Naive thymus-derived CD4-positive, alpha-beta T cell (primary cell): ENCODE measurements around the gene SLC7A7. TPM values are rescaled to one million over a fixed set of nuclear protein-coding genes. Genes with fewer than 3 reads are reported as not detected.
"Not testable (repeated sequence)": the region's sequence is repeated elsewhere in the genome, so short reads cannot be mapped to it uniquely, and the experiment has no call there.

ENCODE experiments used
- ATAC-seq: fragments of 150-1000 bp; cut with Tn5 transposase; 2 replicates; pipeline ENCODE4 v1.10.0; 2021; ENCODE audit warnings: mild to moderate bottlenecking, moderate library complexity
- CTCF ChIA-PET: fragments of 350-600 bp; sonication (Branson Sonifier 250); formaldehyde crosslinking; loops from one replicate; lab custom pipeline; 2021; ENCODE audit warnings: antibody characterized with exemption; lab: Charles Lee
- POLR2A ChIA-PET: fragments of 350-600 bp; sonication (Branson Sonifier 250); formaldehyde crosslinking; loops from one replicate; lab custom pipeline; 2021; ENCODE audit warnings: antibody characterized with exemption, inconsistent platforms; lab: Charles Lee
- DNase-seq, 9 donors: peaks; one replicate each; pipeline versions ENCODE4 v3.0.0 to v3.0.0-alpha.2; 2020 to 2022; ENCODE audit warnings: mixed read lengths in 1 of 9
- H3K27ac ChIP-seq: one replicate; pipeline ENCODE4 v1.7.0; 2013; ENCODE audit warnings: mild to moderate bottlenecking, low read depth, low read length, moderate library complexity
- H3K27me3 ChIP-seq, 2 donors: one replicate each; pipeline ENCODE4 v1.7.0; 2013; ENCODE audit warnings: low read length in 2 of 2, mild to moderate bottlenecking in 2 of 2, moderate library complexity in 2 of 2; ENCODE audit not compliant: control insufficient read depth in 2 of 2, insufficient read depth in 2 of 2
- H3K36me3 ChIP-seq, 3 experiments: 1 replicate in 2 of 3; 2 replicates in 1 of 3; pipeline ENCODE4 v1.7.0; 2013; ENCODE audit warnings: low read length in 3 of 3, mild to moderate bottlenecking in 3 of 3, moderate library complexity in 1 of 3; ENCODE audit not compliant: insufficient read depth in 3 of 3, control insufficient read depth in 2 of 3
- H3K4me1 ChIP-seq, 2 donors: one replicate each; pipeline ENCODE4 v1.7.0; 2013; ENCODE audit warnings: low read length in 2 of 2, mild to moderate bottlenecking in 2 of 2, moderate library complexity in 1 of 2; ENCODE audit not compliant: control insufficient read depth in 2 of 2, insufficient read depth in 2 of 2
- H3K4me3 ChIP-seq: 2 replicates; pipeline ENCODE4 v1.7.0; 2013; ENCODE audit warnings: mild to moderate bottlenecking, low read length
- H3K9me3 ChIP-seq, 3 experiments: 1 replicate in 2 of 3; 2 replicates in 1 of 3; pipeline ENCODE4 v1.7.0; 2013; ENCODE audit warnings: low read length in 3 of 3; ENCODE audit not compliant: control insufficient read depth in 2 of 3
- H3K27ac Mint-ChIP-seq, 9 donors: one replicate each; pipeline ENCODE4 v1.8.0; 2020 to 2022; ENCODE audit warnings: mixed read lengths in 9 of 9, mild to moderate bottlenecking in 8 of 9, moderate library complexity in 5 of 9, inconsistent platforms in 2 of 9
- H3K27me3 Mint-ChIP-seq, 5 donors: one replicate each; pipeline ENCODE4 v1.8.0; 2021 to 2022; ENCODE audit warnings: mixed read lengths in 5 of 5, mild to moderate bottlenecking in 1 of 5
- H3K36me3 Mint-ChIP-seq, 5 donors: one replicate each; pipeline ENCODE4 v1.8.0; 2020 to 2022; ENCODE audit warnings: mixed read lengths in 5 of 5, mild to moderate bottlenecking in 3 of 5, inconsistent platforms in 1 of 5
- H3K4me1 Mint-ChIP-seq, 7 donors: one replicate each; pipeline ENCODE4 v1.8.0; 2020 to 2022; ENCODE audit warnings: mixed read lengths in 7 of 7, mild to moderate bottlenecking in 3 of 7, inconsistent platforms in 1 of 7
- H3K4me3 Mint-ChIP-seq, 10 donors: one replicate each; pipeline ENCODE4 v1.8.0; 2020 to 2022; ENCODE audit warnings: mild to moderate bottlenecking in 10 of 10, mixed read lengths in 10 of 10, moderate library complexity in 6 of 10, inconsistent platforms in 2 of 10
- H3K9me3 Mint-ChIP-seq, 11 donors: one replicate each; pipeline ENCODE4 v1.8.0; 2020 to 2022; ENCODE audit warnings: mixed read lengths in 11 of 11, mild to moderate bottlenecking in 4 of 11, inconsistent platforms in 1 of 11, moderate library complexity in 1 of 11
- intact Hi-C, 2 donors: fragments of 100-400 bp; cut with micrococcal nuclease; formaldehyde crosslinking; loops; one replicate each; pipeline ENCODE4 v1.15.1; 2023
- polyA plus RNA-seq, 2 donors: library from polyadenylated mRNA; unstranded; fragments of 300-500 nt; fragmentation: Illumina TruSeq; gene quantifications; one replicate each; pipeline ENCODE4 v1.2.3, GENCODE V29; 2021
- total RNA-seq, 6 experiments: library from RNA in 5 of 6; stranded (reverse) in 5 of 6; gene quantifications; 1 replicate in 5 of 6; 2 replicates in 1 of 6; pipeline ENCODE4 v1.2.3 and lab custom pipeline; 2021 to 2026

Gene SLC7A7
- total and polyA plus RNA-seq, 7 experiments from 2014 or later = 1.1 to 71.1 (median 1.8) TPM

GRCh38 chr14:22854963-22855724, 39.9 kb upstream of the SLC7A7 start:
- Mint-ChIP-seq H3K27me3 (peaks cover 0 to 26% (median 0%) of the 10 kb centered on the region in 5 donors), H3K4me1 (peaks cover 8 to 40% (median 30%) of the 10 kb centered on the region in 7 donors), H3K9me3 (peaks cover 0 to 4% (median 0%) of the 10 kb centered on the region in 11 donors), H3K4me3 (peak overlapping the region in 3 of 10 donors; percentile 17 to 51 (median 17)), H3K27ac (peak overlapping the region in 1 of 9 donors; percentile 14), H3K36me3 (peaks cover 0 to 5% (median 0%) of the 10 kb centered on the region in 5 donors)
- Histone ChIP-seq H3K36me3 (no peaks in the 10 kb centered on the region), H3K27ac (no peak overlapping the region), H3K4me1 (peaks cover 13 to 14% of the 10 kb centered on the region in 2 donors), H3K27me3 (no peaks in the 10 kb centered on the region), H3K9me3 (no peaks in the 10 kb centered on the region), H3K4me3 (no peak overlapping the region)
- intact Hi-C loops = loop anchor here (5.0 to 10.0 kb wide), 3 partner anchors 268 to 990 kb away; partner anchors contain the start of gene DAD1 (in 1 of the 2)
- ChIA-PET POLR2A (interaction anchor here (0.9 to 1.6 kb wide), 6 partner anchors 18 to 315 kb away, joined by 3 to 8 read pairs (median 4); no protein-coding TSS in a partner anchor), CTCF (interaction anchor here (0.5 to 10.8 kb wide), 27 partner anchors 11 to 1213 kb away, joined by 3 to 143 read pairs (median 4); partner anchors contain the start of genes HAUS4, LRP10 and OR6J1)
- no peak for ATAC-seq
- no peak for DNase-seq

GRCh38 chr14:22854296-22854695, 39.1 kb upstream of the SLC7A7 start:
- H3K4me3 Mint-ChIP-seq, H3K36me3 Mint-ChIP-seq, DNase-seq, H3K27ac ChIP-seq, H3K4me3 ChIP-seq, H3K27me3 ChIP-seq, H3K9me3 ChIP-seq, H3K27ac Mint-ChIP-seq, H3K9me3 Mint-ChIP-seq, ATAC-seq, H3K36me3 ChIP-seq: not testable (repeated sequence)
- peaks cover 13 to 14% of the 10 kb centered on the region in 2 donors for H3K4me1 ChIP-seq
- POLR2A ChIA-PET = interaction anchor here (1.0 to 1.6 kb wide), 5 partner anchors 17 to 284 kb away, joined by 3 to 8 read pairs (median 4); no protein-coding TSS in a partner anchor
- Mint-ChIP-seq H3K4me1 (peaks cover 8 to 39% (median 30%) of the 10 kb centered on the region in 7 donors), H3K27me3 (peaks cover 0 to 22% (median 0%) of the 10 kb centered on the region in 5 donors)
- CTCF ChIA-PET = interaction anchor here (0.5 to 10.8 kb wide), 27 partner anchors 12 to 1212 kb away, joined by 3 to 143 read pairs (median 5); partner anchors contain the start of genes HAUS4, LRP10, MRPL52 and OR6J1
- intact Hi-C loops = loop anchor here (5.0 to 10.0 kb wide), 3 partner anchors 267 to 989 kb away; partner anchors contain the start of gene DAD1 (in 1 of the 2)

- peaks cover 0 to 19% (median 6%) of the 10 kb centered on the region in 5 donors for H3K27me3 Mint-ChIP-seq
- H3K9me3 Mint-ChIP-seq = peaks cover 0 to 2% (median 0%) of the 10 kb centered on the region in 11 donors
- Histone ChIP-seq H3K4me3 (peak overlapping the region; percentile 74), H3K36me3 (no peaks in the 10 kb centered on the region), H3K4me1 (peaks cover 3% of the 10 kb centered on the region in 2 donors), H3K9me3 (no peaks in the 10 kb centered on the region), H3K27me3 (no peaks in the 10 kb centered on the region), H3K27ac (peak overlapping the region; percentile 72)
- H3K27ac Mint-ChIP-seq = peak overlapping the region in 7 of 9 donors; percentile 71 to 85 (median 81)
- ChIA-PET POLR2A (interaction anchor here (1.0 to 1.7 kb wide), 2 partner anchors 30 to 283 kb away, joined by 3 to 6 read pairs; no protein-coding TSS in a partner anchor), CTCF (interaction anchor here (0.6 to 10.8 kb wide), 30 partner anchors 10 to 934 kb away, joined by 3 to 143 read pairs (median 4); partner anchors contain the start of genes HAUS4, MRPL52 and REM2)
- intact Hi-C loops = loop anchor here (1.0 to 10.0 kb wide), 13 partner anchors 16 to 988 kb away; partner anchors contain the start of genes LRP10 (in 2 of the 2), DAD1 (in 1 of the 2) and OXA1L (in 1 of the 2)
- peaks cover 8 to 30% (median 21%) of the 10 kb centered on the region in 7 donors for H3K4me1 Mint-ChIP-seq
- H3K36me3 Mint-ChIP-seq = peaks cover 0 to 2% (median 0%) of the 10 kb centered on the region in 5 donors
- H3K4me3 Mint-ChIP-seq = peak overlapping the region; percentile 81 to 89 (median 86)
- peak; percentile 96 for ATAC-seq
- DNase-seq = peak; percentile 75 to 94 (median 87)
These were observed 37.9 kb upstream of the SLC7A7 start for GRCh38 chr14:22852940-22853767.

GRCh38 chr14:22852599-22852939, 37.3 kb upstream of the SLC7A7 start:
- Mint-ChIP-seq H3K27me3 (peaks cover 0 to 15% (median 9%) of the 10 kb centered on the region in 5 donors), H3K27ac (peak overlapping the region in 5 of 9 donors; percentile 9 to 85 (median 80)), H3K4me1 (peaks cover 5 to 27% (median 15%) of the 10 kb centered on the region in 7 donors), H3K9me3 (peaks cover 0 to 2% (median 0%) of the 10 kb centered on the region in 11 donors), H3K36me3 (peaks cover 0 to 2% (median 0%) of the 10 kb centered on the region in 5 donors), H3K4me3 (peak overlapping the region in 2 of 10 donors; percentile 83 to 88)
- Histone ChIP-seq H3K36me3 (no peaks in the 10 kb centered on the region), H3K4me1 (no peaks in the 10 kb centered on the region), H3K27ac (no peak overlapping the region), H3K27me3 (no peaks in the 10 kb centered on the region), H3K4me3 (no peak overlapping the region), H3K9me3 (no peaks in the 10 kb centered on the region)
- intact Hi-C loops = loop anchor here (2.0 to 10.0 kb wide), 5 partner anchors 18 to 988 kb away; partner anchors contain the start of genes LRP10 (in 2 of the 2) and DAD1 (in 1 of the 2)
- ChIA-PET CTCF (interaction anchor here (0.7 to 10.8 kb wide), 22 partner anchors 10 to 296 kb away, joined by 3 to 143 read pairs (median 4); partner anchors contain the start of genes MRPL52 and REM2), POLR2A (interaction anchor here (1.7 kb wide), 1 partner anchor 29 kb away, joined by 6 read pairs; no protein-coding TSS in a partner anchor)
- DNase-seq (no peak), ATAC-seq (no peak)

GRCh38 chr14:22852178-22852577, 36.9 kb upstream of the SLC7A7 start:
- H3K27ac Mint-ChIP-seq, H3K27ac ChIP-seq, H3K36me3 Mint-ChIP-seq, H3K4me3 Mint-ChIP-seq, ATAC-seq, H3K9me3 ChIP-seq, H3K4me3 ChIP-seq, H3K4me1 ChIP-seq, H3K36me3 ChIP-seq, H3K27me3 ChIP-seq, H3K9me3 Mint-ChIP-seq, DNase-seq: not testable (repeated sequence)
- POLR2A ChIA-PET = interaction anchor here (0.6 to 1.7 kb wide), 2 partner anchors 29 to 275 kb away, joined by 4 to 6 read pairs; no protein-coding TSS in a partner anchor
- CTCF ChIA-PET = interaction anchor here (0.7 to 10.8 kb wide), 22 partner anchors 11 to 295 kb away, joined by 3 to 143 read pairs (median 6); partner anchors contain the start of genes MMP14, MRPL52 and REM2
- peaks cover 0 to 12% (median 9%) of the 10 kb centered on the region in 5 donors for H3K27me3 Mint-ChIP-seq
- intact Hi-C loops = loop anchor here (2.0 to 10.0 kb wide), 5 partner anchors 19 to 987 kb away; partner anchors contain the start of genes LRP10 (in 2 of the 2) and DAD1 (in 1 of the 2)
- H3K4me1 Mint-ChIP-seq = peaks cover 5 to 27% (median 12%) of the 10 kb centered on the region in 7 donors
